Activated gamma-delta T cell treated with Interleukin-2 at 50 U/mL for 16 hours (primary cell): ENCODE measurements around the gene FN1.

Source experiments
- DNase-seq: peaks from one replicate; pipeline ENCODE4 v3.0.0-alpha.2; 2020

The FN1 gene

GRCh38 chr2:215435870-215436704 lies at the start of gene FN1:
FN1 (minus strand) TSS chr2:215436068; CDS start chr2:215435802, 266 bp downstream.
- DNase-seq, result peak; percentile 42

DNA sequence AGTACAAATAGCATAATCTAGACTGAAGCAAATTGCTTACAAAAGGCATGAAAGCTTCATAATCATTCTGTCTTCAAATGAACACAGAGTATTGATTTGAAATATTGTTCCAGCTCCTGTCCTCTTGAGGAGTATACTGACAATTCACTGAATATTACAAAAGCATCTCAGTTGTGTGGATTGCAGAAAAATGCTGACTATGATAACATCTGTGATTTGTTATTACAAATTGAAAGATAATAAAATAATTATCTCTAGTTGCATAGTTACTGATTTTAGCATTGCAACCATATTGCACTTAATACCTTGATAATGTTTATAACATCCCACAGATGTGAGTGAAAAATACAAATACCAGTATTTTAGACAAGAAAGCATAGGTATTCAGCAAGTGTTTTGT lies 49.2 kb upstream of the FN1 start:
- no peak for DNase-seq

GRCh38 chr2:215484570-215484969 lies 48.7 kb upstream of the FN1 start:
- DNase-seq, result no peak

GRCh38 chr2:215483431-215483830 lies 47.6 kb upstream of the FN1 start:
- DNase-seq, result no peak

DNA sequence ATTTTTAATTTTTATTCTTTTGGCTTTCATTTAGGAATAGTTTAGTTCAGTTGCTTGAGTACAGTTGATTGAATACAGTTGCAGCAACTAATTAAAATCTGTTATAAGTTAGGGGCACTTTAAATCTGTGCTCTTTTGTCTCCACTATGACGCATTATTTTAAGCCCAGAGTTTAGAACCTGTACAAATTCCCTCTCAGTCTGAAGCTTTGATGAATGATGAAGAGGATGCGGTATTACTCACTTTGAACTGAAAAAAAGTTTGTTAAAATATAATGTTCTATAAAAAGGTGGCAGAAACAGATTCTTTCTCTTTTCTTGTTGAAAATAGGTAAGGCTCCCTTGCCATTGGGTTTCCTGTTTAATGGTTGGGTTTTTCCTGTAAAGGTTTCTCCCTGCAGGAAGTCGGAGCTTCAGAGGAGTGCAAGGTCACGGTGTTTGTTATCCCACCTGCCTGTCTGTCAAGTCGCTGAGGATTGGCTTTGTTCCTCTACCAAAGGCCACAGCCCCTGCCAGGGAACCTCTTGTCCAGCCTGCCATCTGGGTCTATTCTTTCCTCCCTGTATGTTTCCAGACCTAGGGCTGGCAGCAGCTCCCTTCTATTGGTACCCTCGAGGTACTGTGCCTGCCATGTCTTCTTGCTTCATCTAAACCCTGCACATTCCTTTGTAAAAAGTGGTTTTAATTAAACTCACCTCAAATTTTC lies 43.8 kb upstream of the FN1 start:
- DNase-seq, result no peak

- DNase-seq, result no peak
These were observed 43.3 kb upstream of the FN1 start for GRCh38 chr2:215479121-215479520.

GRCh38 chr2:215476424-215476823 lies 40.6 kb upstream of the FN1 start:
- no peak for DNase-seq

DNA sequence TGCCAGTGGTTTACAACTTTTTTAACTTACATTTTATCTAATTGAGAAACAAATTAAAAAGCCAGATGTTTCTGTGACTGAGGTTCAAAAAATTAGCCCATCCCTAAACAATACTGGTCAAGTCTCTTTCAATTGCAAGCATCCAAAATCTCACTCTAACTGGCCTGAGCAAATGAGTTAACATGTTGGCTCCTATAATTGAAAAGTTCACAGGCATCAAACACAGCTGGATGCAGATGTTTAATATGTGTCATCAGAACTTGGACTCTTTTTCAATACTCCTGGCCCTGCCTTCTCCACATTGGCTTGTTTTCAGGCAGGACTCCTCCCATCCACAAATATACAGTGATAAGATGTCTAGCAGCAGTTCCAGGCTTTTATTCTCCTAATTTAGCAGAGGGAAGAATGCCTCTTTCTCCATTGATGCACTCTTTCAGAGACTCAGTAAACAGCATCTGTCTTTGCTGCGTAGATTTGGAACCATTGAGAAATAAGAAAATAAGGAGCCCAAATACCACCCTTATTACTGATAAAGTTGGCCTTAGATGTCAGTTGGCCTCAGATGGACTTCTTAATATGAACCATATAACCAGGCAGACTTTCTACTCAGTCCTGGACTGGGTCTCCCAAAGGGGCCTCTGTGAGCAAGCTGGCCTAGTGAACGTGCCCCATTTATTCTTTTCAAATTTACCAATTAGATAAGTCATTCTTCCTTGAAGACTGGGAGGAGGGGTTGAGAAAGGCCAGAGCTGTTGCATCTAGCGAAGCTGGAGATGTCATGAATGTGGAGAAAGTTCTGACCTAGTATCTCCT lies 30.4 kb upstream of the FN1 start:
- no peak for DNase-seq

DNA sequence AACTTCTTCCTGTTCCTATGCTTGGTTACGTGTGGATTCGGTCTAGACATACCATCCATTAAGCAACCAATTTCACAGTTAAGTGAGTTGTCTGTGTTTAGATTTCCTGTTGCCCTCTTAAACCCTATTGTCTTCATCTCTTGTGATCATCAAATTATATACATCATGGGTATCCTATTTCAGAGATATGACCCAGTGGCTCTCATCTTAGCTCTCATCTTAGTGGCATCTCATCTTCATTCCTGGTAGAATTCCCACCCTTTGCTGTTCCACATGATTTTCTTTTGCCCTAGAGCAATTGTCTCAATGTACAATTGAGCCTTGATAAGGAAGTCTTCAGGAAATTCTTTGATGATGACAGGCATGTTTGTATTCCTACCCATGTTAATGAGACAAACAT lies 29.4 kb upstream of the FN1 start:
- DNase-seq, result no peak

DNA sequence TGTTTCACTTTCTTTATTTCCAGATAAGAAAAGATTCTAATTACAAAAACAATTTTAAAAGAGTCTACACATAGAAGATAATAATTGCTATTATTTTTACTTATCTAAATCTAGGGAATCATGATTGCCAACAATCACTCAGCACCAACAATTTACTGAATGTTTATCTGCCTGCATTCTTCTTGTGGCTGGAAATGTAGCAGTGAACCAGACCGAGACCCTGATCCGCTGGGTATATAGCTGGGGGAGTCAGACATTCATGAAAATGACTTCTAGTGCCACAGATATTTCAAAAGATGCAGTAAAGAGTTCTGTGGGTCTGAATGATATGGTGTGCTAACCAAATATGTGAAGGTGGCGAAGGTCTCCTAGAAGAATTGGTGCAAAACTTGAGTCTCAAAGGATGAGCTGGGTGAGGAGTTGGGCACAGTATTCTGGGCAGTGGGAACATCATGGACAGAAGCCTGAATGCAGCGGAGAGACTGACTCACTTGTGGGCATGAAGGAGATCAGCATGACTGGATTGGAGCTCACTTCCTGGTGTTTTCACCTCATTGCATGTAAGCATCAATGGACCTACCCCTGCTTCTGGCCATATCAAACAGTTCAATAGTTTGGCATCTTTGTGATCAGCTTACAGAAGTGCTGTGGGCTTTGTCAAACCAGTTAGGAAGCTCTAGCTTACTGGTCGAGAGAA lies 26.1 kb upstream of the FN1 start:
- no peak for DNase-seq

DNA sequence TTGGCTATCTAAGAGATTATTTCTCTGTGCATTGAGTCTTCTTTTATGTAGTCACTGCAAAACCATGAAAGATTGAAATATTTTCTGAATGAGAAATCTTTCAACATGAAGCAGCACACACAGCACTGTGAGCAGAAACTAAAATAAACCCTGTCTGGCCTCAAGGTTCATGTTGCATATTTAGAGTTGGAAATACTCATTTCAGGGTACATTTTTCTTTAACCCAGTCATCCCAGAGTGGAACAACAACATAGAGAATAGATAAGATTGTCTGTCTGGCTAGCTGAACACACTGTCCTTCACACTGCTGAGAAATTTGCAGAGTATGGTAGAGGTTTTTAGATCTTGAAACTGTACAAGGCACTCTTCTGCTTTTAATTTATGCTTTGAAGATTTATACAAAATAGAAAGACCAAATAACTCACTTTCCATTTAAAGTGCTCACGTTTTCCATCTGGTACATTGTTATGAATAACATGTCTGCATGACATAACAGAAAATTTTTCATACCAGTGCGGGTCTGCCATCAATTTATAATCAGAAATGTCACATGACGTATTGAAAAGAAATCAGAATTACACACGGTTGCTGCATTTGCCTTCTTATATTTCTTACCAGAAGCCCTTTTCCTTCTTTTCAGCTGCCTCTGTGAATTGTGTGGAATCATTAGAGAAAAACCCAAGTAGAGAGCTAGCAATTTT lies 25.0 kb upstream of the FN1 start:
- DNase-seq, result no peak

- DNase-seq, result no peak
These were observed 20.1 kb upstream of the FN1 start for GRCh38 chr2:215455958-215456357.

GRCh38 chr2:215454519-215455246 lies 18.8 kb upstream of the FN1 start:
- DNase-seq, result no peak

DNA sequence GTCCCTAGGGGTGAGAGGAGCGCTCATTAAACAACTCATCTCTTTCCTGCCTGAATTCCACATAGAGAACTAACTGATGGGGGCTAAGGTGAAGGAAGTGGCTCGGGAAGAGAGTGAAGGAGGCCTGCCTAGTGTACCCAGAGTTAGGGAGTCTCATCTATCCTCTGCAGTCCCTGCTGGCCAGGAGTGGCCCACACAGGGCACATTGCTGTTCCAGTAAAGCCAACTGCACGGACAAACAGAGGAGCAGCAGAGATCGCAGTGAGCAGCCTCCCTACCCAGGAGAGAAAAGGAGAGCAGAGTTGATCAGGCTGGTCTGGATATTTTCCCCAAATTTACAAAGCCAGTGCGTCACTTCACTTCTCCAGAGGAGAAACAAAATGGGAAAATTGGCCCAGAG lies 16.9 kb upstream of the FN1 start:
- DNase-seq, result no peak

DNA sequence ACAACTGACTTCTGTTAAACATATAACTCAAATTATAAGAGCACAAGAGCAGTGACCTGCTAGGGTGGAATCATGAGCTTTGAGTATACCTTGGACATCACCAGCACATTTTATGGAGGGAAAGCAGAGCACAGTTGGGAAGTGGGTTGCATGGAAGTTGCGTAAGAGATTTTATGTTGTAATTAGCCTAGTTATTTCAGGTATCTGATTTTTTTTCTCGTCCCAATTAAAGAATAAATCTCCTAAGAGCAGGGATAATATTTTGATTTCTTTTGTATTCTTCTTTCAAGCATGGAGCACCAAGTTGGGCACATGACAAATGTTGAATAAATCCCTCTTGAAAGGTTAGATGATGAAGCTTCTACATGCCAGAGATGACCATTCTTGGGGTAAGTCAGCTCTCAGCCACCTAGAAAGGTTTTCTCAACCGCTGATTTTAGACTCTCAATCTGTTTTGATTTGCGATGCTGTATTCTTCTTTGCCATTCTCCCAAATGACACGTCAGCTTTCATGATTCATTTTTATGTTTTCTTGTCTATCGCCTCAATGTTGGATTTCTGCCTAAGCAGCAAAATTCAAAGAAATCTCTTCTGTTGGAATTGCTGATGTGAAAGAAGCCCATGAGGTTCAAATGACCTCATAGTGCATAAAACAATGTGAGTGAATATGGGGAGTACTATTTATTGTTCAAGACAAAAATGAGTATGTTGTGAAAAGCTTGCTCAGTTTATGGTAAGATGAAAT lies 15.3 kb upstream of the FN1 start:
- DNase-seq, result no peak

DNA sequence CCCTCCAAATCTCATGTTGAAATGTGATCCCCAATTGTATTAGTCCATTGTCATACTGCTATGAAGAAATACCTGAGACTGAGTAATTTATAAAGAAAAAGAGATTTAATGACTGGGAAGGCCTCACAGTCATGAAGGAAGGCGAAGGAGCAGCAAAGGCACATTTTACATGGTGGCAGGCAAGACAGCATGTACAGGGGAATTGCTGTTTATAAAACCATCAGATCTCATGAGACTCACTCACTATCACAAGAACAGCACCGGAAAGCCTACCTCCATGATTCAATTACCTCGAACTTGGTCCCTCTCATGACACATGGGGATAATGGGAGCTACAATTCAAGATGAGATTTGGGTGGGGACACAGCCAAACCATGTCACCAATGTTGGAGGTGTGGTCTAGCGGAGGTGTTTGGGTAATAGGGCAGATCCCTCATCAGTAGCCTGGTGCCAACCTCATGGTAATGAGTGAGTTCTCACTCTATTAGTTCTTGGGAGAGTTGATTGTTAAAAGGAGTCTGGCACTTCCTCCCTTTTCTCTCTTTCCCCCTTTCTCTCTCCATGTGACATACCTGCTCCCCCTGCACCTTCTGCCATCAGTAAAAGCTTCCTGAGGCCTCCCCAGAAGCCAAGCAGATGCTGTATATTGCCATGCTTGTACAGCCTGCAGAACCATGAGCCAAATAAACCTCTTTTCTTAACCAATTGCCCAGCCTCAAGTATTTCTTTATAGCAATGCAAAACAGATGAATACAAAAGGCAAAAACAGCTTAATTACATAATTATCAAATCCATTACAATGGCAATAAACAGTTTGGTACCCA lies 14.5 kb upstream of the FN1 start:
- no peak for DNase-seq

- DNase-seq, result no peak
These were observed 11.8 kb upstream of the FN1 start for GRCh38 chr2:215447673-215448081.

GRCh38 chr2:215447056-215447455 lies 11.2 kb upstream of the FN1 start:
- no peak for DNase-seq

- no peak for DNase-seq
These were observed 6.5 kb upstream of the FN1 start for GRCh38 chr2:215442401-215442787.
